ENCODE measurements around the gene MT1G. TPM values are rescaled to one million over a fixed set of nuclear protein-coding genes. Genes with fewer than 3 reads are reported as not detected.
"Not testable (repeated sequence)": the region's sequence is repeated elsewhere in the genome, so short reads cannot be mapped to it uniquely, and the experiment has no call there.

MT1G gene
- polyA plus RNA-seq, 1 donor (not counting 4 experiments of a cell fraction or from before 2014, with no cell fraction given): 9.8 TPM

- Histone ChIP-seq H3K9me1 (ENCODE audit: control insufficient read depth, extremely low read depth, insufficient read depth, low read length) (no peaks in the 10 kb centered on the region), H3K27me3 (ENCODE audit: control insufficient read depth, extremely low read depth, insufficient read depth, low read length) (peaks cover 36% of the 10 kb centered on the region), H3K4me1 (ENCODE audit: control insufficient read depth, extremely low read depth, insufficient read depth, low read length) (peaks cover 14% of the 10 kb centered on the region), H3K4me2 (ENCODE audit: control insufficient read depth, extremely low read depth, insufficient read depth, low read depth, low read length) (peak within 1 kb of the TSS; percentile 50), H3K79me2 (ENCODE audit: control insufficient read depth, insufficient read depth, low read length) (no peaks in the 10 kb centered on the region), H3K9me3 (ENCODE audit: control insufficient read depth, low read depth, low read length) (no peaks in the 10 kb centered on the region), H3K27ac (ENCODE audit: control insufficient read depth, insufficient read depth, low read length) (no peak within 1 kb of the TSS), H2AFZ (ENCODE audit: control insufficient read depth, low read length) (no peak within 1 kb of the TSS), H4K20me1 (ENCODE audit: control insufficient read depth, extremely low read depth, insufficient read depth, low read length) (no peaks in the 10 kb centered on the region), H3K36me3 (ENCODE audit: control insufficient read depth in 2 of 2, extremely low read depth in 1 of 2, insufficient read depth in 2 of 2, low read length in 2 of 2) (no peaks in the 10 kb centered on the region), H3K4me3 (ENCODE audit: control insufficient read depth in 2 of 3, extremely low read depth in 1 of 3, insufficient read depth in 2 of 3, low read depth in 1 of 3, low read length in 3 of 3) (no peak within 1 kb of the TSS), H3K9ac (ENCODE audit: control insufficient read depth, extremely low read depth, insufficient read depth, low read length) (no peak within 1 kb of the TSS)
- FAIRE-seq (peak; percentile 34), DNase-seq (ENCODE audit: low read depth, low spot score) (no peak)
- dilution Hi-C loops (cut with MboI; ENCODE audit: extremely low pct_ligation_motif_present, low sequenced_read_pairs): no loop called here
- no peak for TF ChIP-seq EZH2 (IDR thresholded peaks at IDR 0.05; ENCODE audit: low read length)
- TF ChIP-seq CTCF (optimal IDR thresholded peaks at IDR 0.05 in 1 of 3, IDR thresholded peaks at IDR 0.05 in 1 of 3, conservative IDR thresholded peaks at IDR 0.05 in 1 of 3; ENCODE audit: extremely low read depth in 1 of 3, insufficient read depth in 2 of 3, low read length in 3 of 3): no peak
Observed at GRCh38 chr16:56669005-56669839, 1.4 kb upstream of the MT1G start, which contains the start of gene MT1H. TSS of gene MT1H (plus strand) at chr16:56669814. CDS start at chr16:56669885, 71 bp downstream.

DNA sequence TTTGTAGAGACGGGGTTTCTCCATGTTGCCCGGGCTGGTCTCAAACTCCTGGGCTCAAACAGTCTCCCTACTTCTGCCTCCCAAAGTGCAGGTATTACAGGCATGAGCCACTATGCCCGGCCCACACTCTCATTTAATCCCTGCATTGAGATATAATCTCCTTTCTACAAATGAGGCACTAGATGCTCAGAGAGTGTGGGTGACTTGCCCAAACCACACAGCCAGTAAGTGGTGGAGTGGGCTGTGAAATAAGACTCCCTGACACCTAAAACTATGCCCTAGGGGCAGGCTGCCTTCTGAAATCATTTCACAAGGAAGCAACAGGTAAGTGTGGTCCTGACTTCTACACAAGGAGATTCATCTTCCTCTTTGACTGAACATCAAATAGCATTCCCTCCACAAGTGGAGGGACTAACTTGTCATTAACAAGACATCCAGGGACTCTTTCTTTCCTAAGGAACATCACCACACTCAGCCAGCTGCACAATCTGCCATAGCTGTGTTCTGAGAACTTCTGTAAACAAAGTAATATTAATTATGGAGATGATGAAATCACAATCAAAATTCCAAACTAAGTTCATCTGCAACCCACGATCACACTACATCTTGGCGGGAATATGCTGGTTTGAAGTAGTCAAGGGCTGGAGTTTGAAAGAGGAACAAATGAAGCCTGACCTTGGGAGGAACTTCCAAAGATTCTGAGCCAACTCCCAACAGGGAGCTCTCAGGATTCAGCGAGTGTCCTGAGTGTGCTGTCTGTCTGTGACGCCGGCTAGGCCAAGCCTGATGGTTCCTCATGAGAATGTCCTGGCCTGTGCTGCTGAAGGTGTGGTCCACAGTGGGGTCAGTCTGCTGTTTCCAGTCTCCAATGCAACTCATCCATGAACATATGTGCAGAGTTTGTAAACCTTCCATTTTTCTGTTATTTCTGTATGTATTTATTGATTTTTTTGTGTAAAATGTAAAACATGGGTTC is 2.3 kb downstream of the MT1G start:
- FAIRE-seq; H3K9me3 ChIP-seq (ENCODE audit: control insufficient read depth, low read depth, low read length); H3K9me1 ChIP-seq (ENCODE audit: control insufficient read depth, extremely low read depth, insufficient read depth, low read length); H3K79me2 ChIP-seq (ENCODE audit: control insufficient read depth, insufficient read depth, low read length); dilution Hi-C loops (cut with MboI; ENCODE audit: extremely low pct_ligation_motif_present, low sequenced_read_pairs); H3K4me2 ChIP-seq (ENCODE audit: control insufficient read depth, extremely low read depth, insufficient read depth, low read depth, low read length); H3K36me3 ChIP-seq (ENCODE audit: control insufficient read depth in 2 of 2, extremely low read depth in 1 of 2, insufficient read depth in 2 of 2, low read length in 2 of 2); H3K9ac ChIP-seq (ENCODE audit: control insufficient read depth, extremely low read depth, insufficient read depth, low read length); DNase-seq (ENCODE audit: low read depth, low spot score); H2AFZ ChIP-seq (ENCODE audit: control insufficient read depth, low read length); H3K27ac ChIP-seq (ENCODE audit: control insufficient read depth, insufficient read depth, low read length); H4K20me1 ChIP-seq (ENCODE audit: control insufficient read depth, extremely low read depth, insufficient read depth, low read length); H3K4me3 ChIP-seq (ENCODE audit: control insufficient read depth in 2 of 3, extremely low read depth in 1 of 3, insufficient read depth in 2 of 3, low read depth in 1 of 3, low read length in 3 of 3): not testable (repeated sequence)
- H3K27me3 ChIP-seq (ENCODE audit: control insufficient read depth, extremely low read depth, insufficient read depth, low read length): peaks cover 48% of the 10 kb centered on the region
- H3K4me1 ChIP-seq (ENCODE audit: control insufficient read depth, extremely low read depth, insufficient read depth, low read length): peaks cover 14% of the 10 kb centered on the region
